HEK293T (cell line): ENCODE results near the gene COX8A.

Experiments
- ARNT ChIP-seq: fragments of 450-650 bp; IDR thresholded peaks from 2 replicates; pipeline ENCODE4 v1.6.1; 2017; ENCODE audit warnings: mild to moderate bottlenecking
- BHLHE40 ChIP-seq: fragments of 450-650 bp; IDR thresholded peaks from 2 replicates; pipeline ENCODE4 v1.6.1; 2016; ENCODE audit warnings: mild to moderate bottlenecking, moderate library complexity, borderline replicate concordance
- ELF4 ChIP-seq: fragments of 450-650 bp; IDR thresholded peaks from 2 replicates; pipeline ENCODE4 v1.6.1; 2017; ENCODE audit warnings: antibody characterized with exemption
- FOXK2 ChIP-seq: fragments of 450-650 bp; IDR thresholded peaks from 2 replicates; pipeline ENCODE4 v1.6.1; 2016; ENCODE audit warnings: mild to moderate bottlenecking
- SP1 ChIP-seq: fragments of 450-650 bp; IDR thresholded peaks from 2 replicates; pipeline ENCODE4 v1.6.1; 2017
- SUZ12 ChIP-seq: fragments of 450-650 bp; IDR thresholded peaks from 2 replicates; pipeline ENCODE4 v1.6.1; 2016; ENCODE audit warnings: mild to moderate bottlenecking

DNA sequence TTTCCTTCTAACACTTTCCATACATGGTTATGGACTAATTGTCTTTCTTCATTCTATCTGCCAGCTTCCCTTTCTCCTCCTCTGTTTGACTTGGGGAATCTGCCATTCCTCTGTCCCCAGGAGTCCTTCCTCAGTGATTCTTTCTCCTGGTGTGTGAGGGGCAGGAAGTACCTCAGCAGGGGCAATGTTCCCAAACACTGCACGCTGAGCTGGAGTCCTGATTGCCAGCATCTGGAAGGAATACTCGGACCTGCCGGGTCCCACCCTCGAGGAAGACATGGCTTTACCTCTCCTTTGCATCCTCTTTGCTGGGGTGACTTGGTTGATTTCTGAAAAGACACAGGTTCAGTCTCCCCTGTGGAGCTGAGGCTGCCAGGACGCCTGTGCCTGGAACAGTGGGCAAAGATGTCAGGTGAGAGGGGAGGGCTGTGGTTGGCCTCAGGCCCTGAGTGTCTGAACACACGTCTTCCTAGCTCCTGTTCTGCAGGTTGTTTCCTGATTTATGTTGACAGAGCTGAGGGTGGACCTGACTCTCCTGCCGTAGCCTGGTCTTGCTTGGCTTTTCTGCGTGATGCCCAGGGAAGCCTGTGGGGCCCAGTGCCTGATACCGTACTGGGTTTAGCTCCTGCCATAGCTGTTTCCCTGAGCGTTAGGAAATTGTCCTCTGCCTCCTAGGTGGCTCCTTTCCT is 4.3 kb downstream of the COX8A start:
- TF ChIP-seq ARNT (no peak), ELF4 (no peak), SP1 (no peak), BHLHE40 (no peak), SUZ12 (no peak), FOXK2 (no peak)
